Activated CD8-positive, alpha-beta T cell treated with anti-CD3 and anti-CD28 coated beads for 36 hours (primary cell): ENCODE results near the gene PALM2AKAP2. TPM values are rescaled to one million over a fixed set of nuclear protein-coding genes. Genes with fewer than 3 reads are reported as not detected.

ENCODE experiments used
- ATAC-seq: fragments of 200-7000 bp; cut with Tn5 transposase; one replicate; pipeline ENCODE4 v1.10.0; 2021; ENCODE audit warnings: mild to moderate bottlenecking, moderate library complexity
- CTCF ChIA-PET: fragments of 350-600 bp; sonication (Branson Sonifier 250); formaldehyde crosslinking; loops from one replicate; lab custom pipeline; 2021; ENCODE audit warnings: antibody characterized with exemption; lab: Charles Lee
- POLR2A ChIA-PET: fragments of 350-600 bp; sonication (Branson Sonifier 250); formaldehyde crosslinking; loops from one replicate; lab custom pipeline; 2021; ENCODE audit warnings: antibody characterized with exemption; lab: Charles Lee
- DNase-seq: peaks from one replicate; pipeline ENCODE4 v3.0.0-alpha.2; 2020
- H3K27ac Mint-ChIP-seq: one replicate; pipeline ENCODE4 v1.8.0; 2021; ENCODE audit warnings: mild to moderate bottlenecking, mixed read lengths
- H3K27me3 Mint-ChIP-seq: one replicate; pipeline ENCODE4 v1.8.0; 2021; ENCODE audit warnings: mixed read lengths
- H3K36me3 Mint-ChIP-seq: one replicate; pipeline ENCODE4 v1.8.0; 2021; ENCODE audit warnings: low read depth, mixed read lengths
- H3K4me1 Mint-ChIP-seq: one replicate; pipeline ENCODE4 v1.8.0; 2021; ENCODE audit warnings: low read depth, mixed read lengths
- H3K4me3 Mint-ChIP-seq: one replicate; pipeline ENCODE4 v1.8.0; 2021; ENCODE audit warnings: mild to moderate bottlenecking, moderate library complexity, mixed read lengths
- H3K9me3 Mint-ChIP-seq: one replicate; pipeline ENCODE4 v1.8.0; 2021; ENCODE audit warnings: mixed read lengths
- intact Hi-C: fragments of 100-400 bp; cut with micrococcal nuclease; formaldehyde crosslinking; loops from one replicate; pipeline ENCODE4 v1.10.0; 2022
- total RNA-seq, 2 experiments: library from RNA; stranded (reverse); gene quantifications; one replicate each; pipeline ENCODE4 v1.2.3, GENCODE V29; 2021
- TF ChIP-seq, protein P1 (sequence below): fragments of 200-600 bp; IDR thresholded peaks from one replicate; pipeline ENCODE4 v1.8.0; 2022; ENCODE audit warnings: antibody characterized with exemption, mild to moderate bottlenecking

Gene PALM2AKAP2
- total RNA-seq, 2 experiments from 2014 or later = not detected

DNA sequence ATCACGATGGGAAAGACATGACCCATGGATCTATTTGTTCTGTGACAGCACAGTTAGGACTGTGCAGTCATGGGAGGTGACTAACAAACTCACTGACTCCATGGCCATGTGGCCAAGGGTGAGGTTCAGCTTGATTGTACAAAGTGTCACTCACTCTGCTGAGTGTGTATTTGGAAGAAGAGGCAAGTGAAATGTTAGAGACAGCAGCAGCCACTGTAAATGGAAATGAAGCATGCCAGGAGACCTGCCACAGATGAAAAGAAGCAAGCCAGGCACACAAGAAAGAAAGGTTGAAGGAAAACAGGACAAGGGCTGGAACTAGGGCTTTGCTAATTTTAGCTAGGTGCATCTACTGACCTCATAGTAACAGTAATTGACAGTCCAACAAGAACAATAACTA is 42.7 kb upstream of the PALM2AKAP2 start:
- TF ChIP-seq, protein P1, sequence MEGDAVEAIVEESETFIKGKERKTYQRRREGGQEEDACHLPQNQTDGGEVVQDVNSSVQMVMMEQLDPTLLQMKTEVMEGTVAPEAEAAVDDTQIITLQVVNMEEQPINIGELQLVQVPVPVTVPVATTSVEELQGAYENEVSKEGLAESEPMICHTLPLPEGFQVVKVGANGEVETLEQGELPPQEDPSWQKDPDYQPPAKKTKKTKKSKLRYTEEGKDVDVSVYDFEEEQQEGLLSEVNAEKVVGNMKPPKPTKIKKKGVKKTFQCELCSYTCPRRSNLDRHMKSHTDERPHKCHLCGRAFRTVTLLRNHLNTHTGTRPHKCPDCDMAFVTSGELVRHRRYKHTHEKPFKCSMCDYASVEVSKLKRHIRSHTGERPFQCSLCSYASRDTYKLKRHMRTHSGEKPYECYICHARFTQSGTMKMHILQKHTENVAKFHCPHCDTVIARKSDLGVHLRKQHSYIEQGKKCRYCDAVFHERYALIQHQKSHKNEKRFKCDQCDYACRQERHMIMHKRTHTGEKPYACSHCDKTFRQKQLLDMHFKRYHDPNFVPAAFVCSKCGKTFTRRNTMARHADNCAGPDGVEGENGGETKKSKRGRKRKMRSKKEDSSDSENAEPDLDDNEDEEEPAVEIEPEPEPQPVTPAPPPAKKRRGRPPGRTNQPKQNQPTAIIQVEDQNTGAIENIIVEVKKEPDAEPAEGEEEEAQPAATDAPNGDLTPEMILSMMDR = no peak
- peaks cover 8% of the 10 kb centered on the region for H3K27me3 Mint-ChIP-seq
- POLR2A ChIA-PET = no interaction called here
- no peaks in the 10 kb centered on the region for H3K36me3 Mint-ChIP-seq
- H3K9me3 Mint-ChIP-seq = no peaks in the 10 kb centered on the region
- H3K4me1 Mint-ChIP-seq = no peaks in the 10 kb centered on the region
- ATAC-seq = no peak
- CTCF ChIA-PET = no interaction called here
- H3K27ac Mint-ChIP-seq = no peak overlapping the region
- DNase-seq = no peak
- H3K4me3 Mint-ChIP-seq = no peak overlapping the region
- intact Hi-C loops = no loop called here

DNA sequence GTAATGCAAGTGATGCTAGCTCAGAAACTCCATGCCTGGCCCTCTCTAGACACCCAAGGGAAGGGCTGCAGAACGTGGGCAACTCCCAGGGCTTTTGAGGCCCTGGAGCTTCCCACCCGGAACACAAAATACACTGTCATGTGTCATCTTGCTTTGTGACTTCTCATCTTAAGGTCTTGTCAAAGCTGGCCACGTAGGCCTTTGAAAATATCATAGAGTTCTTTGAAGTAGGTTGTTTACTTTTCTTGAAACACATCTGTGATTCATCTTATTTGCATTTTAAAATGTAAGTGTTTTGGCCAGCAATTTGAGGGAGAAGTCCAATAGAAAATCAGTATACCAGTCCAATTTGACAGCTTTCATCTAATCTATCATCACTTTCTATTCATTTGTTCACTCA is 40.2 kb upstream of the PALM2AKAP2 start:
- POLR2A ChIA-PET = no interaction called here
- no peaks in the 10 kb centered on the region for H3K9me3 Mint-ChIP-seq
- H3K4me1 Mint-ChIP-seq = no peaks in the 10 kb centered on the region

DNA sequence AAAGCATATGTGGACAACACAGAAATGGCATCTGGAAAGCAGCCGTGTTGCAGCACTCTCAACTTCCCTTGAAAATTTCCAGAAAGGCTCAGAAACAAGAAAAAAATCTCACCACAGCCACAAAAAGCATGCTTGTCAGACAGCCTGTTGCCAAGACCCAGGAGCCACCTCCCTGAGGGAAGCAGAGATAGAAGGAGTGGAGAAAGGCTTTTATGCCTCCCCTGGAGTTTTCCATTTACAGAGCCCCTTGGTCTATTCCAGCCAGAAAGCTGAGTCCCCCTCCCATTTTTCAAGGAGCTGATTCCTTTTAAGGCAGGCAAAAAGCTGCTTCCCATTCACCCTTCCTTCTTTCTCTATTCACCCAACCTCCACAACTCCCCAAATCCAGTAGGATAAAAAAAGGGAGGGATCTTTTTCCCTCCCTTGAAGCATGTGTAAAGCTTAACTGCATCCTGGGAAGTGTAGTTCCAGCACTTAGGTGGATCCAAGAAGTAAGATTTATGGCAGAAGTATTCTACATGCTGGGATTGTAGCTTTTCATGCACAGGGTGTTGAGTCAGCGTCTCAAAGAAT is 37.1 kb upstream of the PALM2AKAP2 start:
- intact Hi-C loops = no loop called here
- TF ChIP-seq, protein P1 = no peak
- no peak for DNase-seq
- Mint-ChIP-seq H3K27me3 (peaks cover 7% of the 10 kb centered on the region), H3K27ac (no peak overlapping the region), H3K4me1 (no peaks in the 10 kb centered on the region), H3K4me3 (no peak overlapping the region), H3K36me3 (no peaks in the 10 kb centered on the region), H3K9me3 (no peaks in the 10 kb centered on the region)
- ATAC-seq = no peak
- POLR2A ChIA-PET = no interaction called here
- CTCF ChIA-PET = interaction anchor here (0.8 to 1.7 kb wide), 2 partner anchors 75 to 114 kb away, joined by 3 to 7 read pairs; no protein-coding TSS in a partner anchor

More for the DNA sequence above, 40.2 kb upstream of the PALM2AKAP2 start:
- TF ChIP-seq, protein P1 = no peak
- H3K27ac Mint-ChIP-seq = no peak overlapping the region
- H3K36me3 Mint-ChIP-seq = no peaks in the 10 kb centered on the region
- no peak overlapping the region for H3K4me3 Mint-ChIP-seq
- ATAC-seq (no peak), DNase-seq (no peak)
- peaks cover 5% of the 10 kb centered on the region for H3K27me3 Mint-ChIP-seq
- CTCF ChIA-PET = no interaction called here
- intact Hi-C loops = no loop called here

DNA sequence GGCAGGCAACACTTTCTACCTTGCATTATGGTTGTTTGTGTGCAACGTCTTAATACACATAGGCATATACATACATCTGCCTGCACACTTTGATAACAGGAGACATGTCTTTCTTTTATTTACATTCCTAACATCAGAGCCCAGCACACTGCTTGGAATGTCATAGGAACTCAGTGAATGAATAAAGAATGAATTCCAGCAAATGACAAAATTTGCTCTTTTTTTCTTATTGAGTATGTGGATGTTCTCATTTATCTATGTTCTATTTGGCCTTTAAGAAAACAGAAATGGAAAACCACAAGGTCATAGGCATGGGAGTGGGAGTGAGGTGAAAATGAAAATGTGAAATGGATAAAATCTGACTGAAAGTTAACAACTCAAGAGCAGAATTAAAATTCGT is 36.3 kb upstream of the PALM2AKAP2 start:
- intact Hi-C loops = no loop called here

More for the DNA sequence above, 36.3 kb upstream of the PALM2AKAP2 start:
- no peaks in the 10 kb centered on the region for H3K9me3 Mint-ChIP-seq
- TF ChIP-seq, protein P1 = no peak
- ATAC-seq (no peak), DNase-seq (no peak)
- H3K4me1 Mint-ChIP-seq = no peaks in the 10 kb centered on the region
- ChIA-PET POLR2A (no interaction called here), CTCF (interaction anchor here (0.8 to 1.7 kb wide), 2 partner anchors 74 to 115 kb away, joined by 3 to 7 read pairs; no protein-coding TSS in a partner anchor)
- peaks cover 7% of the 10 kb centered on the region for H3K27me3 Mint-ChIP-seq
- H3K36me3 Mint-ChIP-seq = no peaks in the 10 kb centered on the region
- H3K27ac Mint-ChIP-seq = no peak overlapping the region
- no peak overlapping the region for H3K4me3 Mint-ChIP-seq
